Measurements from ENCODE around the gene AFF3.

- TF ChIP-seq, protein P1, sequence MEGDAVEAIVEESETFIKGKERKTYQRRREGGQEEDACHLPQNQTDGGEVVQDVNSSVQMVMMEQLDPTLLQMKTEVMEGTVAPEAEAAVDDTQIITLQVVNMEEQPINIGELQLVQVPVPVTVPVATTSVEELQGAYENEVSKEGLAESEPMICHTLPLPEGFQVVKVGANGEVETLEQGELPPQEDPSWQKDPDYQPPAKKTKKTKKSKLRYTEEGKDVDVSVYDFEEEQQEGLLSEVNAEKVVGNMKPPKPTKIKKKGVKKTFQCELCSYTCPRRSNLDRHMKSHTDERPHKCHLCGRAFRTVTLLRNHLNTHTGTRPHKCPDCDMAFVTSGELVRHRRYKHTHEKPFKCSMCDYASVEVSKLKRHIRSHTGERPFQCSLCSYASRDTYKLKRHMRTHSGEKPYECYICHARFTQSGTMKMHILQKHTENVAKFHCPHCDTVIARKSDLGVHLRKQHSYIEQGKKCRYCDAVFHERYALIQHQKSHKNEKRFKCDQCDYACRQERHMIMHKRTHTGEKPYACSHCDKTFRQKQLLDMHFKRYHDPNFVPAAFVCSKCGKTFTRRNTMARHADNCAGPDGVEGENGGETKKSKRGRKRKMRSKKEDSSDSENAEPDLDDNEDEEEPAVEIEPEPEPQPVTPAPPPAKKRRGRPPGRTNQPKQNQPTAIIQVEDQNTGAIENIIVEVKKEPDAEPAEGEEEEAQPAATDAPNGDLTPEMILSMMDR (IDR thresholded peaks at IDR 0.05; ENCODE audit: low read depth, low read length) = no peak
- no peak for TF ChIP-seq EZH2phosphoT487 (IDR thresholded peaks at IDR 0.05; ENCODE audit: low read depth)
Observed at GRCh38 chr2:100151310-100151709, 8.9 kb upstream of the AFF3 start.
